ENCODE measurements around the gene TYMP.

DNA sequence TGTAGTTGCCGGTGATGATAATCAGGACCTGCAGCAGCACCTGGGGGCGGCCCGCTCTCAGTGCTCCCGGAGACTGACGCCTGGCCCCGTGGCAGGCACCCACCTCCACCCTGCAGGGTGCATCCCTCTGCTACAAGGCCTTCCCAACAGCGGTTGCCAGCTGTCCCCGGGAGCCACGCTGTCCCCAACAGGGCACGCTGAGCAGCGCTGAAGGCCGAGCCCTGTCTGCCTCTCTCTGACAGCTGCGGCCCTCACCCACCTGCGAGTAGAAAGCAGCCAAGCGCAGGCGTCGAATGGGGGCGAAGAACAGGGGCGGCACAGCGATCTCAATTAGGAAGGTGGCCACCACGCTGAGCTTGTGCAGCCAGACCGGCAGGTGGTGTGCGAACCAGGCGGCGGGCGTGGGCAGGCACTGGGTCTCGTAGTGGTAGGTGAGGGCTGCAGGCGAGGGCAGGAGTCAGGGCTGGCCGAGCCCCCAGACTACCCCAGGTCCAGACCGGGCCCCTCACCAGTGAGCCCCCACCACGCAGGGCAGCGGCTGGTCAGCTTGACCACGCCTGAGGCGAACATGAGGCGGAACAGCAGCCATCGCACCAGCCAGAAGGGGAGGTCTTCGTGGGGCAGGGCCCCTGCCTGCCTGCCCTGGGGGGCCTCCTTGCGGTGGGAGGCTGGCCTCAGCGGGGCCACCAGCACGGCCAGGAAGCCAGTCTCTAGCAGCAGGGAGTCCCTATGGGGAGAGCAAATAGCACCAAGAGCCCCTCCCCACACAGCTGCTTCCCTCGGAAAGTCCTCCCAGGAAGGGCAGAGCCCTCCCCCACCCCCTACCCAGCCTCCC is 23.8 kb downstream of the TYMP start:
- TF ChIP-seq POLR2A (IDR thresholded peaks at IDR 0.05; ENCODE audit: low read depth, low read length) (no peak), TAF1 (IDR thresholded peaks at IDR 0.05; ENCODE audit: low read depth, low read length) (no peak), PAX5 (IDR thresholded peaks at IDR 0.05; ENCODE audit: insufficient read depth, low read length, severe bottlenecking) (no peak), POU2F2 (IDR thresholded peaks at IDR 0.05; ENCODE audit: low read depth, low read length) (no peak)
